ENCODE results near the gene HTT. TPM values are rescaled to one million over a fixed set of nuclear protein-coding genes. Genes with fewer than 3 reads are reported as not detected.
A peak's percentile ranks its signal among the peaks of the same experiment; 100 is the strongest.

The HTT gene
- total and polyA plus RNA-seq, 2 of the 13 experiments (the other 11 are each of a cell fraction or from before 2014, with no cell fraction given), result 17.5 to 19.5 TPM

GRCh38 chr4:3229328-3229727 is 154.8 kb downstream of the HTT start (continued):
- 0 out of 2 replicates have a peak, but pooled peaks have one; percentile 36 for TF ChIP-seq ZSCAN21 (CRISPR knock-in tag; IDR thresholded peaks at IDR 0.05; ENCODE audit: borderline replicate concordance)
- no peak for TF ChIP-seq PHF21A (CRISPR knock-in tag; IDR thresholded peaks at IDR 0.05)
- no peak for TF ChIP-seq HOXA5 (CRISPR knock-in tag; IDR thresholded peaks at IDR 0.05)
- TF ChIP-seq WIZ (CRISPR knock-in tag; IDR thresholded peaks at IDR 0.05), result no peak
- TF ChIP-seq PAXIP1 (CRISPR knock-in tag; conservative IDR thresholded peaks at IDR 0.05), result no peak
- TF ChIP-seq NPAS2 (CRISPR knock-in tag; IDR thresholded peaks at IDR 0.05; ENCODE audit: borderline replicate concordance), result no peak
- 0 out of 2 replicates have a peak, but pooled peaks have one; percentile 14 for TF ChIP-seq NONO (IDR thresholded peaks at IDR 0.05)
- no peak for TF ChIP-seq NONO (CRISPR knock-in tag; conservative IDR thresholded peaks at IDR 0.05)
- TF ChIP-seq ZNF44 (CRISPR knock-in tag; IDR thresholded peaks at IDR 0.05), result no peak
- TF ChIP-seq AHR (CRISPR knock-in tag; IDR thresholded peaks at IDR 0.05), result no peak
- TF ChIP-seq FIP1L1 (IDR thresholded peaks at IDR 0.05; ENCODE audit: borderline replicate concordance, insufficient read depth, low read depth, low read length), result no peak
- no peak for TF ChIP-seq SNAI1 (CRISPR knock-in tag; IDR thresholded peaks at IDR 0.05; ENCODE audit: borderline replicate concordance)
- TF ChIP-seq SNRNP70 (IDR thresholded peaks at IDR 0.05; ENCODE audit: low read depth, low read length), result no peak
- TF ChIP-seq, protein P1, sequence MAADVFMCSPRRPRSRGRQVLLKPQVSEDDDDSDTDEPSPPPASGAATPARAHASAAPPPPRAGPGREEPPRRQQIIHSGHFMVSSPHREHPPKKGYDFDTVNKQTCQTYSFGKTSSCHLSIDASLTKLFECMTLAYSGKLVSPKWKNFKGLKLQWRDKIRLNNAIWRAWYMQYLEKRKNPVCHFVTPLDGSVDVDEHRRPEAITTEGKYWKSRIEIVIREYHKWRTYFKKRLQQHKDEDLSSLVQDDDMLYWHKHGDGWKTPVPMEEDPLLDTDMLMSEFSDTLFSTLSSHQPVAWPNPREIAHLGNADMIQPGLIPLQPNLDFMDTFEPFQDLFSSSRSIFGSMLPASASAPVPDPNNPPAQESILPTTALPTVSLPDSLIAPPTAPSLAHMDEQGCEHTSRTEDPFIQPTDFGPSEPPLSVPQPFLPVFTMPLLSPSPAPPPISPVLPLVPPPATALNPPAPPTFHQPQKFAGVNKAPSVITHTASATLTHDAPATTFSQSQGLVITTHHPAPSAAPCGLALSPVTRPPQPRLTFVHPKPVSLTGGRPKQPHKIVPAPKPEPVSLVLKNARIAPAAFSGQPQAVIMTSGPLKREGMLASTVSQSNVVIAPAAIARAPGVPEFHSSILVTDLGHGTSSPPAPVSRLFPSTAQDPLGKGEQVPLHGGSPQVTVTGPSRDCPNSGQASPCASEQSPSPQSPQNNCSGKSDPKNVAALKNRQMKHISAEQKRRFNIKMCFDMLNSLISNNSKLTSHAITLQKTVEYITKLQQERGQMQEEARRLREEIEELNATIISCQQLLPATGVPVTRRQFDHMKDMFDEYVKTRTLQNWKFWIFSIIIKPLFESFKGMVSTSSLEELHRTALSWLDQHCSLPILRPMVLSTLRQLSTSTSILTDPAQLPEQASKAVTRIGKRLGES (CRISPR knock-in tag; IDR thresholded peaks at IDR 0.05; ENCODE audit: borderline replicate concordance), result no peak
- TF ChIP-seq ELF3 (CRISPR knock-in tag; IDR thresholded peaks at IDR 0.05), result no peak
- no peak for TF ChIP-seq ZNF17 (CRISPR knock-in tag; IDR thresholded peaks at IDR 0.05)
- TF ChIP-seq ZNF510 (CRISPR knock-in tag; IDR thresholded peaks at IDR 0.05; ENCODE audit: low read depth), result no peak
- 0 out of 2 replicates have a peak, but pooled peaks have one; percentile 17 for TF ChIP-seq RAD51 (IDR thresholded peaks at IDR 0.05; ENCODE audit: borderline replicate concordance)
- no peak for TF ChIP-seq FOXJ3 (CRISPR knock-in tag; IDR thresholded peaks at IDR 0.05; ENCODE audit: borderline replicate concordance)
- no peak for TF ChIP-seq ETV5 (CRISPR knock-in tag; IDR thresholded peaks at IDR 0.05; ENCODE audit: borderline replicate concordance)
- TF ChIP-seq ZNF772 (CRISPR knock-in tag; IDR thresholded peaks at IDR 0.05), result no peak
- TF ChIP-seq ZNF432 (CRISPR knock-in tag; IDR thresholded peaks at IDR 0.05; ENCODE audit: borderline replicate concordance), result no peak
- TF ChIP-seq HOXA7 (CRISPR knock-in tag; IDR thresholded peaks at IDR 0.05), result peak; percentile 26; the same call in 1 of the 2 replicates
- TF ChIP-seq GABPB1 (CRISPR knock-in tag; IDR thresholded peaks at IDR 0.05), result no peak
- peak; percentile 99 for TF ChIP-seq MNT (IDR thresholded peaks at IDR 0.05)

Data from HepG2 (cell line).